Activated CD4-positive, alpha-beta memory T cell treated with anti-CD3 and anti-CD28 coated beads for 36 hours (primary cell): ENCODE measurements around the gene SCART1. TPM values are rescaled to one million over a fixed set of nuclear protein-coding genes. Genes with fewer than 3 reads are reported as not detected.
"Not testable (repeated sequence)": the region's sequence is repeated elsewhere in the genome, so short reads cannot be mapped to it uniquely, and the experiment has no call there.

Experiments
- CTCF ChIA-PET: fragments of 350-600 bp; sonication (Branson Sonifier 250); formaldehyde crosslinking; loops from one replicate; lab custom pipeline; 2021; ENCODE audit warnings: antibody characterized with exemption, inconsistent platforms; lab: Charles Lee
- POLR2A ChIA-PET: fragments of 350-600 bp; sonication (Branson Sonifier 250); formaldehyde crosslinking; loops from one replicate; lab custom pipeline; 2021; ENCODE audit warnings: antibody characterized with exemption; lab: Charles Lee
- DNase-seq: peaks from one replicate; pipeline ENCODE4 v3.0.0-alpha.2; 2020
- H3K27ac Mint-ChIP-seq: one replicate; pipeline ENCODE4 v1.8.0; 2021; ENCODE audit warnings: mixed read lengths
- H3K27me3 Mint-ChIP-seq: one replicate; pipeline ENCODE4 v1.8.0; 2021; ENCODE audit warnings: mixed read lengths
- H3K36me3 Mint-ChIP-seq: one replicate; pipeline ENCODE4 v1.8.0; 2021; ENCODE audit warnings: mixed read lengths
- H3K4me1 Mint-ChIP-seq: one replicate; pipeline ENCODE4 v1.8.0; 2021; ENCODE audit warnings: low read depth, mixed read lengths
- H3K4me3 Mint-ChIP-seq: one replicate; pipeline ENCODE4 v1.8.0; 2021; ENCODE audit warnings: mild to moderate bottlenecking, mixed read lengths
- H3K9me3 Mint-ChIP-seq: one replicate; pipeline ENCODE4 v1.8.0; 2021; ENCODE audit warnings: mixed read lengths
- intact Hi-C: fragments of 100-400 bp; cut with micrococcal nuclease; formaldehyde crosslinking; loops from one replicate; pipeline ENCODE4 v1.15.1; 2023
- total RNA-seq, 2 experiments: library from RNA; stranded (reverse); gene quantifications; one replicate each; pipeline ENCODE4 v1.2.3, GENCODE V29; 2021

The SCART1 gene
- total RNA-seq, 2 experiments from 2014 or later, result 5.4 to 6.2 TPM

DNA sequence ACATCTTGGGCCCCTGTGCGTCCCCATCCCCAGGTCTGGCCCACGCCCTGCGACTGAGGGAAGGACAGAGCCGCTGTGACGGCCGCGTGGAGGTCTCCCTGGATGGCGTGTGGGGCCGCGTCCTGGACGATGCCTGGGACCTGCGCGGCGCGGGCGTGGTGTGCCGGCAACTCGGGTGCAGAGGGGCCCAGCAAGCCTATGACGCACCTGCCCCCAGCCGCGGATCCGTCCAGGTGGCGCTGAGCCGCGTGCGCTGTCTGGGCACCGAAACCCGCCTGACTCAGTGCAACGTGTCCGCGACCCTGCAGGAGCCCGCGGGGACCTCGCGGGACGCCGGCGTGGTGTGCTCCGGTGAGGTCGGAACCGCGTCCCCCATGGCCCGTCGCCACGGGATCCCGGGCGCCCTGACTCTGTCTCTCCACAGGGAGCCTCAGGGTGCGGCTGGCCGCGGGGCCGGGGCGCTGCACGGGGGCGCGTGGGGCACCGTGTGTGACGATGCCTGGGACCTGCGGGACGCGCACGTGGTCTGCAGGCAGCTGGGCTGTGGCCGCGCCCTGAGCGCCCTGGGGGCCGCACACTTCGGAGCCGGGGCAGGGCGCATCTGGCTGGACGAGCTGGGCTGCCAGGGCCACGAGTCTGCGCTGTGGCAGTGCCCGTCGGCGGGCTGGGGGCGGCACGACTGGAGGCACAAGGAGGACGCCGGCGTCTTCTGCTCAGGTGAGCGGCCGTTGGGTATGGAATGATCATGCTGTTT lies 5.9 kb downstream of the SCART1 start:
- Mint-ChIP-seq H3K9me3 (no peaks in the 10 kb centered on the region), H3K36me3 (no peaks in the 10 kb centered on the region), H3K27ac (no peak overlapping the region), H3K4me1 (no peaks in the 10 kb centered on the region), H3K27me3 (no peaks in the 10 kb centered on the region), H3K4me3 (no peak overlapping the region)
- CTCF ChIA-PET, result no interaction called here
- intact Hi-C loops, result no loop called here
- POLR2A ChIA-PET, result no interaction called here
- no peak for DNase-seq

DNA sequence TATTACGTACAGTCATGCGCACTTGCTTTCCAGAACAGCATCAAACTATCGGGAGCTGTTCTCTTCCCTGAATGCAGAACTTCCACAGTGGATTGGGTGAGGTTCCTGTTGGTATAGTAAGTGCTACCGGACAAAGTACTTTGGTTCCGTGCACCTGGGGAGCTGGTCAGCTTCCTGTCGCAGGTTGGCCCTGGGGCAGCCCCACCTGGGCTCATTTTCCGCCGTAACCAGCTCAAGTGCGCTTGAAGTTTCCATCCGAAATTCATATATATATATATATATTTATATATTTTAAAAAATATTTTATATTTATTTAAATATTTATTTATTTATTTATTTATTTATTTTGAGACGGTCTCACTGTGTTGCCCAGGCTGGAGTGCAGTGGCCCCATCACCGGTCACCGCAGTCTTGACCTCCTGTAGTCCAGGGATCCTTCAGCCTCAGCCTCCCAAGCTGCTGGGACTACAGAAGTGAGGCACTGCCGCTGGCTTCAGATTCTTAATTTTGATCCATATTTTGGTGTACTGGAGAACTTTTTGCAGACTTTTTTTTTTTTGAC lies 6.5 kb downstream of the SCART1 start:
- POLR2A ChIA-PET, result no interaction called here

DNA sequence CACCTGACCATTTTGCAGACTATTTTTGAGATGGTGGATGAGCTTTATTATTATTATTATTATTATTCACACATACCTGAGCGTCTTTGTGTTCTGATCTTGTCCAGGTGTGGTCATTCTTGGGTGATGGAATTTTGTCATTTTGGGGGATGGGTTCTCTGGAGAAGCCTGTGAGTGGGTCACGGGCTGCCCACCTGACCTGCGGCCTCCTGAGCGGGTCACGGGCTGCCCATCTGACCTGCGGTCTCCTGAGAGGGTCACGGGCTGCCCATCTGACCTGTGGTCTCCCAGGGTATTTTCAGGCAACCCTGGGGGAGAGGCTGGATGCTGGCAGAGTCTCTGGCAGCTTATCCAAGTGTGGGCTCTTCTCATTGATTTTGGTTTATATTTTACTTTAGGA lies 7.3 kb downstream of the SCART1 start:
- Mint-ChIP-seq H3K36me3 (no peaks in the 10 kb centered on the region), H3K27ac (no peak overlapping the region), H3K27me3 (no peaks in the 10 kb centered on the region), H3K4me1 (no peaks in the 10 kb centered on the region), H3K9me3 (no peaks in the 10 kb centered on the region), H3K4me3 (no peak overlapping the region)
- POLR2A ChIA-PET, result no interaction called here
- intact Hi-C loops, result no loop called here
- DNase-seq, result no peak
- CTCF ChIA-PET, result interaction anchor here (1.9 kb wide), 1 partner anchor 22 kb away, joined by 5 read pairs; no protein-coding TSS in a partner anchor

More for the DNA sequence above, 6.5 kb downstream of the SCART1 start:
- DNase-seq, result no peak
- H3K4me3 Mint-ChIP-seq, result no peak overlapping the region
- intact Hi-C loops, result no loop called here
- no peaks in the 10 kb centered on the region for H3K27me3 Mint-ChIP-seq
- H3K4me1 Mint-ChIP-seq, result no peaks in the 10 kb centered on the region
- CTCF ChIA-PET, result interaction anchor here (1.9 kb wide), 1 partner anchor 21 kb away, joined by 5 read pairs; no protein-coding TSS in a partner anchor
- no peaks in the 10 kb centered on the region for H3K9me3 Mint-ChIP-seq
- no peak overlapping the region for H3K27ac Mint-ChIP-seq
- no peaks in the 10 kb centered on the region for H3K36me3 Mint-ChIP-seq

DNA sequence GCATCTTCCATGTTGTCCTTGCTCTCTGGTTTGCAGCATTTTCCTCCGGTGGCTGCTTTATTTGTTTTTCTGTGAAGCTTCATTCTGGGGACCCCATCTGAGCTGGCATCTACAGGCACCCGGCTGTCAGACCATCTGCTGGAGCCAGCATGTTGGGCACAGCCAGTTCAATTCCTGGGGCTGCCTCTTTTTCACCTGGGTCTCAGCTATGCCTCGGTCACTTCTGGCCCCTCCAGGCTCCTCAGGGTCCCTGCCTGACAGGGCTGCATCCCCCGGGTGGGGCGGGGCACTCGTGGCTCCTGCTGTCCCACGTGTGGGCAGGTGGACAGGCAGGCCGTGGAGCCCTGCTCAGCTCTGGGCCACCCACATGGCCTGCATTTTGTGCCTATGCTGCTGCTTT lies 8.1 kb downstream of the SCART1 start:
- ChIA-PET POLR2A (no interaction called here), CTCF (interaction anchor here (0.6 to 1.9 kb wide), 2 partner anchors 11 to 23 kb away, joined by 3 to 5 read pairs; no protein-coding TSS in a partner anchor)
- H3K9me3 Mint-ChIP-seq, result no peaks in the 10 kb centered on the region

DNA sequence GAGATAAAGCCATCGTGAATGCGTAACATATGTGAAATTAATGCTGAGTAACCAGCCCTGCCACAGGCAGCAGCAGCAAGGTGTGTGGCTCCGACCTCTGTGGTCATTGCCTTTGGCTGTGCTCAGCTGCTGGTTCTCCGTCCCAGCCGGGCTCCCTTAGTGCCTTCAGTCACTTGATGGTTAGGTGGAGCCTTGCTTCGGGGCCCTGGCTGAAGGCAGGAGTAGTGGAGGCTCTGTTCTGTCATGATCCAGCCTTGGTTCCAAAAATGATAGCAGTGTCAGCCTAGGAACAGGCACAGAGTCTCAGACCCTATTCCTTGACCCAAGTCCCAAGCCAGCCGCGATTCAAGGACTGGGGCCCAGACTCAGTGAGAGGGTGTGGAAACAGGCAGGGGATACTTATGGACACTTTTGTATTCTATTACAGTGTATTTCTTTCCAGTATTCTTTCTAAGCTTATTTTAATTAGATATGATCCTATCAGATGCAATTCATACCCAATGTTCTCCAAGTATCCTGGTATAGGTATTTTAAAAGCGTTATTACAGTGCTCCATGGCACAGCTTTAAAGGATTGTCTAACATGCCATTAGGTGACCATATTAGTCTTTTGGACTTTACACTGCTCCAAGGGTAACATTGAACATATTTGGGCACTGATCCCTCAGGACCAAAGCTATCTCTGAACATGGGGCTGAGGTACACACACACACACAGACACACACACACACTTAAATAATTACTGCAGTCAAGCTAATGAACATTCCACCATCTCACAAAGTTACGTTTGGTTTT lies 9.0 kb downstream of the SCART1 start:
- H3K4me1 Mint-ChIP-seq, result no peaks in the 10 kb centered on the region
- no peak overlapping the region for H3K27ac Mint-ChIP-seq
- no peak for DNase-seq
- H3K9me3 Mint-ChIP-seq, result no peaks in the 10 kb centered on the region
- peaks cover 2% of the 10 kb centered on the region for H3K36me3 Mint-ChIP-seq
- H3K4me3 Mint-ChIP-seq, result no peak overlapping the region
- no peaks in the 10 kb centered on the region for H3K27me3 Mint-ChIP-seq
- ChIA-PET CTCF (interaction anchor here (1.0 kb wide), 1 partner anchor 24 kb away, joined by 3 read pairs; no protein-coding TSS in a partner anchor), POLR2A (no interaction called here)
- intact Hi-C loops, result no loop called here

More for the DNA sequence above, 8.1 kb downstream of the SCART1 start:
- DNase-seq, result no peak
- Mint-ChIP-seq H3K27ac (no peak overlapping the region), H3K36me3 (no peaks in the 10 kb centered on the region), H3K4me3 (no peak overlapping the region), H3K27me3 (no peaks in the 10 kb centered on the region), H3K4me1 (no peaks in the 10 kb centered on the region)
- intact Hi-C loops, result no loop called here

DNA sequence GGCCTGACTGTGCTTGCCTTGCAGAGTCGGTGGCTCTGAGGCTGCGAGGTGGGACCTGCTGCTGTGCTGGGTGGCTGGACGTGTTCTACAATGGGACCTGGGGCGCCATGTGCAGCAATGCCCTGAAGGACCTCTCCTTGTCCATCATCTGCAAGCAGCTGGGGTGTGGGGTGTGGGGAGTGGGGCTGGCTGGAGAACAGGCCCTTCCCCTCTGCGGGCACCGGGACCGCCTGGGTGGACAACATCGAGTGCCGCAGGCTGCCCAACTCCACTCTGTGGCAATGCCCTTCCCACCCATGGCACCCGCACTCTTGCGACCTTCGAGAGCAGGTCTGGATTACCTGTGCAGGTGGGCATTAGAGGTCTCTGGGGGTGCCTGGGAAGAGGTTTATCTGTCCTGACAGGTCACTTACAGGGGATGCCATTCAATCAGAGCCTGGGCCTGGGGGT lies 10.9 kb downstream of the SCART1 start:
- DNase-seq, result no peak
- Mint-ChIP-seq H3K4me1 (no peaks in the 10 kb centered on the region), H3K27me3 (no peaks in the 10 kb centered on the region), H3K4me3 (no peak overlapping the region), H3K27ac (no peak overlapping the region), H3K9me3 (peaks cover 4% of the 10 kb centered on the region), H3K36me3 (peaks cover 11% of the 10 kb centered on the region)
- CTCF ChIA-PET, result interaction anchor here (0.9 to 1.0 kb wide), 2 partner anchors 22 to 56 kb away, joined by 3 read pairs; no protein-coding TSS in a partner anchor
- intact Hi-C loops, result no loop called here
- POLR2A ChIA-PET, result no interaction called here

DNA sequence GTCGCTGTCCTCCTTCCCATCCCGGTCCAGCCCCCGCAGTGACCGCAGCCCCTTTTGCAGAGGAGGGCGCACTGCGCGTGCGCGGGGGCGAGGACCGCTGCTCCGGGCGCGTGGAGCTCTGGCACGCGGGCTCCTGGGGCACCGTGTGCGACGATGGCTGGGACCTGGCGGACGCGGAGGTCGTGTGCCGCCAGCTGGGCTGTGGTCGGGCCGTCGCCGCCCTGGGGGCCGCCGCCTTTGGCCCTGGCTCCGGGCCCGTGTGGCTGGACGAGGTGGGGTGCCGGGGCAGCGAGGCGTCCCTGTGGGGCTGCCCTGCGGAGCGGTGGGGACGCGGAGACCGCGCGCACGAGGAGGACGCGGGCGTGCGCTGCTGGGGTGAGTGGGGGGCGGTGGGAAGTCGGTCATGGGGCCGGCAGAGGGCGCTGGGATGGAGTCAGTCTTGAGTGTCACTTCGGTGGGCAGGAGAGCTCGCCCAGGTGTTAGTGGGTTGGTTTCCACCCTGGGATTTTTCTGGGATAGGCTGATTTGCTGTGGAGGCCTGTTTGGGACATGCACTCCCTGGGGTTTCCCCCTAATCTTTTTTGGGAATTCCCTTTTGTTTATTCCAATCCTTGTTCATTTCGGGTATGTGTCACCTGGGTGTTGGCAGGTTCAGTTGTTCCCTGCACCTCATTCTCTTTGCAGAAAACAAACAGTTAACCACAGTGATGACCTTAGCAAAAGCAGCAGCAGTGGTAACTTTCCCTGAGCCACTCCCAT lies 11.6 kb downstream of the SCART1 start:
- CTCF ChIA-PET, result interaction anchor here (0.9 to 1.0 kb wide), 3 partner anchors 23 to 55 kb away, joined by 3 read pairs; no protein-coding TSS in a partner anchor
- no peak for DNase-seq
- Mint-ChIP-seq H3K27ac (no peak overlapping the region), H3K4me3 (no peak overlapping the region), H3K4me1 (no peaks in the 10 kb centered on the region), H3K27me3 (no peaks in the 10 kb centered on the region), H3K9me3 (peaks cover 4% of the 10 kb centered on the region), H3K36me3 (peaks cover 12% of the 10 kb centered on the region)
- POLR2A ChIA-PET, result no interaction called here
- intact Hi-C loops, result no loop called here

DNA sequence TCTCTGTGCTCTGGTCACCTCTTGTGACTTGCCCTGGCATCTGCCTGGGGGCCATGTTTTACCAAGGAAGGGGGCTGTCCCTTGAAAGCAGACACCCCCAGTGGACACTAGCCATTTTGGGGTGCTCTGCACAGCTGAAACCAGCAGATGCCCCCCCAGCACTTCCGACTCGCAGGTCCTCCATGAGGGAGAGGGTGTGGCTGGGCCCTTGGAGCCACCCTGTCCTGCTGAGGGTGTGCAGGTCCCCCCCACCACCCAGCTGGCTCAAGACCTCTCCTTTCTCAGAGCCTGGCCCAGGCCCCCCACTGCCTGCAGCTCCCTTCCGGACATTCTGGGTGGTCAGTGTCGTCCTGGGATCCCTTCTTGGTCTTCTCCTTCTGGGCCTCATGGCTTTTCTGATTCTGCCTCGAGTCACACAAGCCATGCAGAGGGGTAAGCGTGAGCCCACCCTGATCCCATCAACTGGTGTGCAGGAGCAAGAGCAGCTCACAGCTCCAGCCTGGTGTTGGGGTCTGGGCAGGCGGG lies 12.3 kb downstream of the SCART1 start:
- no peak overlapping the region for H3K27ac Mint-ChIP-seq
- ChIA-PET CTCF (interaction anchor here (0.9 kb wide), 1 partner anchor 27 kb away, joined by 3 read pairs; no protein-coding TSS in a partner anchor), POLR2A (no interaction called here)
- H3K36me3 Mint-ChIP-seq, result peaks cover 12% of the 10 kb centered on the region
- H3K27me3 Mint-ChIP-seq, result no peaks in the 10 kb centered on the region
- no peak overlapping the region for H3K4me3 Mint-ChIP-seq
- DNase-seq, result no peak
- H3K4me1 Mint-ChIP-seq, result no peaks in the 10 kb centered on the region
- peaks cover 4% of the 10 kb centered on the region for H3K9me3 Mint-ChIP-seq
- intact Hi-C loops, result no loop called here

DNA sequence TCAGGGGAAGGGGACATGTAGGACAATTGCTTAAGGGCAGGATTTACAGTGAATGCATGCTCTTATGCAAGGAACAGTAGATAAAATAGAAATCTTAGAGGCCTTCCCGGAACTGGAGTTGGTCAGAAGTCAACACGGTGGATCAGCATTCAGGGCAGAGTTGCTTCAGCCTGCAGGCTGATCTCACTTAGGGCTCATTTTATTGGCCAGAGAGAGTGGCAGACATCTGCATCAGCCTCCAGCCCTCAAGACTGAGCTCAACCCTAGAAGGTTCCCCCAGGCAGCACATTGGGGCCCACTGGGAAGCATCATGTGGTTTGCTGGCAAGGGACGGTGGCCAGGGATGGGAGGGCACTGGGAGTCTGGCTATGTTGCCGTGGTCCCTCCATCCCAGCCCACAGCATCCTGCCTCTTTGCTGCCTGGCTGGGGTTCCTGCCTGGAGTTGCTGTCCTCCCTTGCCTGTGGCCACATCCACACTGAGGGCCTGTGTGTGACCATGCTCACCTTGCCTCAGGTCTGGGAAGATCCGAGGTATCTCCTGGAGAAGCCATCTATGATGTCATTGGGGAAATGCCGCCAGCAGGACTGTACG lies 13.0 kb downstream of the SCART1 start:
- H3K4me3 Mint-ChIP-seq, result no peak overlapping the region
- no peaks in the 10 kb centered on the region for H3K27me3 Mint-ChIP-seq
- H3K36me3 Mint-ChIP-seq, result peaks cover 12% of the 10 kb centered on the region
- intact Hi-C loops, result no loop called here
- no peak for DNase-seq
- H3K27ac Mint-ChIP-seq, result no peak overlapping the region
- ChIA-PET POLR2A (no interaction called here), CTCF (no interaction called here)
- H3K9me3 Mint-ChIP-seq, result peaks cover 4% of the 10 kb centered on the region
- no peaks in the 10 kb centered on the region for H3K4me1 Mint-ChIP-seq

DNA sequence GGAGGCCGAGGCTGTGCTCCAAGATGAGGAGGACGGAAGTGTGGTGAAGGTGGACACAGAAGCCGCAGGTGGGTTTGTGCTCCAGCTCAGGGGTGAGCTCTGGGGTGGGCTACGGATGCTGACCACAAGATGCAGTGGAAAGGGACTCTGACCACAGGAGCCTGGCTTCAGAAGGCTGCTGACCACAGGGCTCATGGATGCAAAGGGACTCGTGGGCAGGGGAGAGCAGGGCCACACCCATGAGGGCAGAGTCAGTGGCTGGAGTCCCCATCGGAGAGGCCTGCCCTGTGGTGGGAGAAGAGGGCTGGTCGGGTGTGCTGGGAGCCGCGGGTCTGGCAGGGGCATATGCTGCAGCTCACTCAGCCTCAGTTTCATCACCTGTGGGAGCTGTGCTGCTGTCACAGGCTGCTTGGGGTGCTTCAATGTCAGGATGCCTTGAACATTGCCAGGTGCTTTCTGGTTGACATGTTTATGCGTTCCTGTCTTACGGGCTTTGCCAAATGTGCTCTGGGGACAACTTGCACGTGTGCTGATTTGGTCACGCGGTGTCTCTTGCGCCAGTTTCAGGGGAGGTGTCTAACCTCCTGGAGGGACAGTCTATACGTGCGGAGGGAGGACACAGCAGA lies 13.7 kb downstream of the SCART1 start:
- H3K4me3 Mint-ChIP-seq, result no peak overlapping the region
- H3K9me3 Mint-ChIP-seq, result peaks cover 4% of the 10 kb centered on the region
- ChIA-PET POLR2A (no interaction called here), CTCF (no interaction called here)
- no peak overlapping the region for H3K27ac Mint-ChIP-seq
- no peaks in the 10 kb centered on the region for H3K27me3 Mint-ChIP-seq
- peaks cover 12% of the 10 kb centered on the region for H3K36me3 Mint-ChIP-seq
- DNase-seq, result no peak
- H3K4me1 Mint-ChIP-seq, result no peaks in the 10 kb centered on the region
- intact Hi-C loops, result no loop called here

DNA sequence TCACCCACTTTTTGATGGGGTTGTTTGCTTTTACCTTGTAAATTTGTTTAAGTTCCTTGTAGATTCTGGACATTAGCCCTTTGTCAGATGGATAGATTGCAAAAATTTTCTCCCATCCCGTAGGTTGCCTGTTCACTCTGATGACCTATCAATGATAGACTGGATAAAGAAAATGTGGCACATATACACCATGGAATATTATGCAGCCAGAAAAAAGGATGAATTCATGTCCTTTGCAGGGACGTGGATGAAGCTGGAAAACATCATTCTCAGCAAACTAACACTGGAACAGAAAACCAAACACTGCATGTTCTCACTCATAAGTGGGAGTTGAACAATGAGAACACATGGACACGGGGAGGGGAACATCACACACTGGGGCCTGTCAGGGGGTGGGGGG lies 15.5 kb downstream of the SCART1 start:
- DNase-seq, H3K4me3 Mint-ChIP-seq, H3K27me3 Mint-ChIP-seq, H3K9me3 Mint-ChIP-seq, H3K27ac Mint-ChIP-seq, H3K4me1 Mint-ChIP-seq, intact Hi-C loops, CTCF ChIA-PET: not testable (repeated sequence)
- H3K36me3 Mint-ChIP-seq, result peaks cover 12% of the 10 kb centered on the region
- POLR2A ChIA-PET, result interaction anchor here (0.6 kb wide), 1 partner anchor 774 kb away, joined by 3 read pairs; no protein-coding TSS in a partner anchor
